ENCODE results near the gene COL18A1.

- no peak for TF ChIP-seq POLR2AphosphoS5 (IDR thresholded peaks at IDR 0.05; ENCODE audit: low read depth, low read length)
- no peak for TF ChIP-seq REST (IDR thresholded peaks at IDR 0.05; ENCODE audit: insufficient read depth in 1 of 2, low read depth in 2 of 2, low read length in 1 of 2)
- TF ChIP-seq CTCF (IDR thresholded peaks at IDR 0.05) = no peak
- no peak for TF ChIP-seq TCF7L2 (IDR thresholded peaks at IDR 0.05; ENCODE audit: low read depth, low read length)
- TF ChIP-seq SIN3A (IDR thresholded peaks at IDR 0.05; ENCODE audit: borderline replicate concordance, insufficient read depth, low read depth, low read length) = no peak
Measured at GRCh38 chr21:45387506-45387905, 17.5 kb upstream of the COL18A1 start.

Measured in Panc1 (cell line).